ENCODE measurements around the gene TIMELESS. TPM values are rescaled to one million over a fixed set of nuclear protein-coding genes. Genes with fewer than 3 reads are reported as not detected.
"Not testable (repeated sequence)": the region's sequence is repeated elsewhere in the genome, so short reads cannot be mapped to it uniquely, and the experiment has no call there.

TIMELESS gene
- polyA plus RNA-seq, 4 donors = 30.4 to 45.3 (median 40.8) TPM

GRCh38 chr12:56468216-56469006, 19.2 kb upstream of the TIMELESS start, which contains the start of gene SPRYD4:
Gene SPRYD4, plus strand, starts transcription at chr12:56468578. Its CDS starts 14 bp downstream, at chr12:56468592.
- peak; percentile 78 to 87 (median 82) for DNase-seq (ENCODE audit: low read depth in 4 of 4, low spot score in 2 of 4)

DNA sequence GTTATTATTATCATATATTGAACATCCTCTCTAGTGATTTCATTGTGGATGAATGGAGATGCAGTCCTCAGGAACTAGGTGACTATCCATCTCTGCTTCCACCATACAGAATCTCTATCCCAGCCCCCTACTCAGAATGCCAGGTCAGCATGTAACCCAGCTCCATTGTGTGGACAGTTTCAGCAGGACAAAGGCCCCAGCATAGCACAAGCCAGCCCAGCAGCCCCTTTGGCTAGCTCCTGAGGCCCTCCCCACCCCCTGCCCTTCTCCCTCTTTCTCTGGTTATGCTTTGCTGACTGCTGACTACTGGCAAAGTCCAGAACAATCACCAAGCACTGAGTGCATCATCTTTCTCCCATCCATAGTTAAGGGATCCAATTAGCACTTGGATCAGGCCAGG, 13.3 kb upstream of the TIMELESS start:
- no peak for DNase-seq (ENCODE audit: low read depth in 4 of 4, low spot score in 2 of 4)

DNA sequence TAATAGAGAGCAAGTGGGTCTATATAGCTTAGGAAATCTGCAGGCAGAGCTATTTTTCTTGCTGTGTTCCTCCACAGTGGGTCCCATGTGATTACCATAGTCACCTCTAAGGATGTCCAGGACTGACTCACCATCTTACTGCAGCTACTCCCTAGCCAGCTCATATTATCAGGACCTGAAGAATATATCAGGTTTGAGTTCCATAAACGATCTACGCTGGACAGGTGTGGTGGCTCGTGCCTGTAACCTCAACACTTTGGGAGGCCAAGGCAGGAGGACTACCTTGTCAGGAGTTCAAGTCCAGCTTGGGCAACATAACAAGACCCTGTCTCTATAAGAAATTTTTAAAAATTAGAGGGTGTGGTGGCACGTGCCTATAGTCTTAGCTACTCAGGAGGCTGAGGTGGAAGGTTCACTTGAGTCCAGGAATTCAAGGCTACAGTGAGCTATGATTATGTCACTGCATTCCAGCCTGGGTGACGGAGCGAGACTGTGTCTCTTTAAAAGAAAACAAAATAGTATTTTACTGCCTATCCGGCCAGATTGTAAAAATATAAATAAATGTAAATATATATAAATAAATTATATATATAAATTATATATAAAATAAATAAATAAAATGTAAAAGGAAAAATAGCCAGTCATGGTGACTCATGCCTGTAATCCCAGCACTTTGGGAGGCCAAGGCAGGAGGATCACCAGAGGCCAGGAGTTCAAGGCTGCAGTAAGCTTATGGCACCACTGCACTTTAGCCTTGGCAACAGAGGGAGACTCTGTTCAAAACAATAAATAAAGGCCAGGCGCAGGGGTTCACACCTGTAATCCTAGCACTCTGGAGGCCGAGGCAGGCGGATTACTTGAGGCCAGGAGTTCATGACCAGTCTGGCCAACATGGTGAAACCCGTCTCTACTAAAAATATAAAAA, 12.3 kb upstream of the TIMELESS start:
- DNase-seq (ENCODE audit: low read depth in 4 of 4, low spot score in 2 of 4) = no peak

- DNase-seq (ENCODE audit: low read depth in 4 of 4, low spot score in 2 of 4) = no peak
Measured at GRCh38 chr12:56457817-56458216, 8.6 kb upstream of the TIMELESS start.

DNA sequence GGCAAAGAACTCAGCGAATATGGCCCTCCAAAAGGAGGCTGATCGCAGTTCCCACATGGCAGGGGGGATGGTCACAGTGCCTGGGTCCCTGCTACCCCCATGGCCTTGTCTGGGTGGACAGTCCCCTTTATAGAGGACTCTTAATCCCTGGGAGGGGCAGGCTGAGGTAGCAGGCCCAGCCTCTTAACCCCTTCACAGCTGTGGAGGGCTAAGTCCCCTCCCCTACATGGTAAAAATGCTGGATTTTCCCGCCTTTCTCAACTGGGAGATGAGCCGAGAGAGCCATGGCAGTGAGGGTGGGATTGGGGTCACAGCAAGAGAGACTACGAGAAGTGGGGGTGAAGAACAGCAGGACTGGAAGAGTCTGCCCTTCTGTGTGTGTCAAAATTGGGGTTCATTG, 5.3 kb upstream of the TIMELESS start, which contains the start of gene MIP:
Gene MIP (minus strand): TSS at position 101 of the 400 bp plus-strand sequence. CDS start 44 bp downstream, at position 57.
- no peak for DNase-seq (ENCODE audit: low read depth in 4 of 4, low spot score in 2 of 4)

DNA sequence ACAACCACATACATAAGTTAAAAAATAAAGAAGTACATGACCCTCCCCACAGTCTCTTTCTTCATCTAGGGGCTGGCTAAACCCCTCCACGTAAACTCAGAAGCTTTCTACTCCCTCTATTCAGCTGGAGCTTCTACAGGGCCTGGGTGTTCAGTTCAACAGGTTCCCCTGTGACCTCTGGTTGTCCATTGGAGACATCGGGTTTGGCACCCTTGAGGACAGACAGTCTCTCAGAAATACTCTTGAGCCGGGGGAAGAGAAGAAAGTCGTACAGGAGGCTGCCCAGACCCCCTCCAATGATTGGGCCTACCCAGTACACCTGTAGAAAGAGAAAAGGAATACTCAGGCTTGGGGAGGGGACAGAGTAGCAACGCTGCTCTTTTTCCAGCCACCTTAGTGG, 1.9 kb upstream of the TIMELESS start:
- no peak for DNase-seq (ENCODE audit: low read depth in 4 of 4, low spot score in 2 of 4)

GRCh38 chr12:56450241-56450640, 1.0 kb upstream of the TIMELESS start:
- no peak for DNase-seq (ENCODE audit: low read depth in 4 of 4, low spot score in 2 of 4)

- DNase-seq (ENCODE audit: low read depth in 4 of 4, low spot score in 2 of 4) = no peak
Measured at GRCh38 chr12:56449622-56449984, 377 bp upstream of the TIMELESS start.

DNA sequence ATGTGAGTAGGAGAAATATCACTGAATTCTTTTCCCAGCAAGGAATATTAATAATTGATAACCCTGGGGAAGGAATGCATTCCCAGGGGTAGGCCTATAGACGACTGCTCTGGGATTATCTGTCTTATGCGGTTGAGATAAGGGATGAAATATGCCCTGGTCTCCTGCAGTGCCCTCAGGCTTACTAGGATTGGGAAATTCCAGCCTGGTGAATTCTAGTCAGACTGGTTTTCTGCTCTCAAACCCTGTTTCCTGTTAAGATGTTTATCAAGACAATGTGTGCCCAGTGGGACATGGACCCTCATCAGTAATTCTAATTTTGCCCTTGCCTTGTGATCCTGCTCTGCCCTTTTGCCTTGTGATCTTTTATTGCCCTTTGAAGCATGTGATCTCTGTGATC, 6.0 kb downstream of the TIMELESS start:
- DNase-seq (ENCODE audit: low read depth in 4 of 4, low spot score in 2 of 4) = not testable (repeated sequence)

DNA sequence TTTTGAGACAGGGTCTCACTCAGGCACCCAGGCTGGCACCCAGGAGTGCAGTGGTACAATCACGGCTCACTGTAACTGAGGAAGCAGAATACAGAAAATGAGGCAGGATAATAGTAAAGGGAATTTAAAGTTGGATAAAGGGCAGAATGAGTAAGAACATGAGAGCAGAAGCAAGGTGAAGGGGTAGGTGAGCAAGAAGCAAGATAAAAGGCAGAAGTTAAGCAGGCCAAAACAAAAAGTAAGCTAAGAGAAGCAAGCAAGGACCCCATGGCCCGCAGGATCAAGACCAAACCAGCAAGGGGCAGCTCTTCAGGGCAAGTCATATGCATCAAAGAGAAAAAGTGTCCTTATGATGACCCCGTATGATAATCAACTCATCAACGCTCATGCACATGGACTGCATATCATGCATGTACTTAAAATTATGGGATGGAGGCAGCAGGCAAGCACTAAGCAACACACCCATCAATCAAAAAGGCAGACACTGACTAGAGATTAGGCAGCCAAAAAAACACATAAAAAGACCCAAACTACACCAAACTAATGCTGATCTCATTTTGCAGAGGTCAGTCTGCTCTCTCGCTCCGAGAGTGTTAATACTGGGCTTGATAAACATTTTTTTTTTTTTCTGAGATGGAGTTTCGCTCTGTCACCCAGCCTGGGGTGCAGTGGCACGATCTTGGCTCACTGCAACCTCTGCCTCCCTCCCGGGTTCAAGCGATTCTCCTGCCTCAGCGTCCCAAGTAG, 11.6 kb downstream of the TIMELESS start:
- DNase-seq (ENCODE audit: low read depth in 4 of 4, low spot score in 2 of 4) = no peak

DNA sequence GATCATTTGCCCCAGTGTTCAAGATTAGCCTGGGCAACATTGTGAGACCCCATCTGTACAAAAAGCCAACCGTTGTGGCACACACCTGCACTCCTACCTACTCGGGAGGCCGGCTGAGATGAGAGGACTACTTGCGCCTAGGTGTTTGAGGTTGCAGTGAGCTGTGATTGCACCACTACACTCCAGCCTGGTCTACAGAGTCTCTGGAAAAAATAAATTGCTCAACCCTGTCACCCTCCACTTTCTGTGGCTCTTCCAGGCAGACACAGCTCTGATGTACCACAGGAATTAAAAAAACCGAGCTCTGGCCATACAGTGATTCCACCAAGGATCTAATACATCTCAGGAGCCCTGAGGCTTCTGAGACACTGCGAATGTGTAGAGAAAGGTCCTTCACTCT, 14.4 kb downstream of the TIMELESS start:
- DNase-seq (ENCODE audit: low read depth in 4 of 4, low spot score in 2 of 4) = no peak

DNA sequence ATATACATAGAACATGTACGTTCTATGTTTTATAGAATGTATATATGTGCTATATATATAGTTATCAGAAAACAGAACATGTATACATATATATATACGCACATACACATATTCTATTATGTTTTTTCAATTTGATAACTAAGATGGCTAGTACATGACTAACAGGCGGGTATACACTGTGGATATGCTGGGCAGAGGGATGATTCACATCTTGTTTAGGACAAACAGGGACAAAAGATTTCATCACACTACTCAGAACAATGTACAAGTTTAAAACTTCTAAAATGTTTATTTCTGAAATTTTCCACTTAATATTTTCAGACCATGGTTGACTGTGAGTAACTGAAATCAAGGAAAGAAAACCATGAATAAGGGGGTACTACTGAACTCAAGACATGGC, 17.4 kb downstream of the TIMELESS start:
- DNase-seq (ENCODE audit: low read depth in 4 of 4, low spot score in 2 of 4) = no peak

GRCh38 chr12:56431288-56431687, 17.9 kb downstream of the TIMELESS start:
- no peak for DNase-seq (ENCODE audit: low read depth in 4 of 4, low spot score in 2 of 4)

- DNase-seq (ENCODE audit: low read depth in 4 of 4, low spot score in 2 of 4) = no peak
Measured at GRCh38 chr12:56425940-56426438, 23.2 kb downstream of the TIMELESS start.

DNA sequence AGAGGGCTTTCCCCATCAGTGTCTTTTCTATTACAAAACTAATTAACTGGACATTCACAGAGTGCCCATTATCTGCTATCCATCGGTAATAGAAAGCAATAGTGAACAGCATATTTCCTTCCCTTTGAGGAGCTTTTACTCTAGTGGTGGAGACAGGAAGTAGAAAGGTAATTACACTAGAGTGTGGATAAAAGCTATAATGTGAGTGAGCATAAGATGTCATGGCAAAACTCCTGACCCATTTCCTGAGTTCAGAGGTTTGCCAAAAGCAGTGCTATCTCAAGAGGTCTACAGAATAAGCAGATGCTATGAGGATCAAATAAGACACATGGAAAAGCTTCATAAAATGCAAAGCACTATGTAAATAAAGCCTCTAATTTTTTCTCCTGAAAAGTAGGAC, 24.0 kb downstream of the TIMELESS start:
- no peak for DNase-seq (ENCODE audit: low read depth in 4 of 4, low spot score in 2 of 4)

DNA sequence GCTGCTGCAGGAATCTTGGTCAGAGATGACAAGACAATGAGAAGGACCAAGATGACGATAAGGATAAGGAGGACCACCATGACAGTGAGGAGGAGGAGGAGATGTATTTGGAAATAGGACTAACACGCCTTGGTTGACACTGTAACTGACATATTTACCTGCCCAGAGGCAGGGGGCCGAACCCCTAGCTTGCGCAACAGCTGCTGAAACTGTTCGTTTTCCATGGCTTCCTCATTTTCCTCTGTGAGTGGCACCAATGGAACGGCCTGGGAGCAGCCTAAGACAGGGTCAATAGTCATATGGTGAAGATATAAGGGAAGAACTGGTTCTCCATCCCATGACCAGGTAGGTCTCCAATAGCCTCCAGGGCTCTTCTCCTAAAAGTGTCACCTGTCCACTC, 28.8 kb downstream of the TIMELESS start:
- DNase-seq (ENCODE audit: low read depth in 4 of 4, low spot score in 2 of 4) = no peak

- DNase-seq (ENCODE audit: low read depth in 4 of 4, low spot score in 2 of 4) = no peak
Measured at GRCh38 chr12:56417739-56418138, 31.5 kb downstream of the TIMELESS start.

GRCh38 chr12:56414401-56414800, 34.8 kb downstream of the TIMELESS start:
- no peak for DNase-seq (ENCODE audit: low read depth in 4 of 4, low spot score in 2 of 4)

- no peak for DNase-seq (ENCODE audit: low read depth in 4 of 4, low spot score in 2 of 4)
Measured at GRCh38 chr12:56413392-56413791, 35.8 kb downstream of the TIMELESS start.

DNA sequence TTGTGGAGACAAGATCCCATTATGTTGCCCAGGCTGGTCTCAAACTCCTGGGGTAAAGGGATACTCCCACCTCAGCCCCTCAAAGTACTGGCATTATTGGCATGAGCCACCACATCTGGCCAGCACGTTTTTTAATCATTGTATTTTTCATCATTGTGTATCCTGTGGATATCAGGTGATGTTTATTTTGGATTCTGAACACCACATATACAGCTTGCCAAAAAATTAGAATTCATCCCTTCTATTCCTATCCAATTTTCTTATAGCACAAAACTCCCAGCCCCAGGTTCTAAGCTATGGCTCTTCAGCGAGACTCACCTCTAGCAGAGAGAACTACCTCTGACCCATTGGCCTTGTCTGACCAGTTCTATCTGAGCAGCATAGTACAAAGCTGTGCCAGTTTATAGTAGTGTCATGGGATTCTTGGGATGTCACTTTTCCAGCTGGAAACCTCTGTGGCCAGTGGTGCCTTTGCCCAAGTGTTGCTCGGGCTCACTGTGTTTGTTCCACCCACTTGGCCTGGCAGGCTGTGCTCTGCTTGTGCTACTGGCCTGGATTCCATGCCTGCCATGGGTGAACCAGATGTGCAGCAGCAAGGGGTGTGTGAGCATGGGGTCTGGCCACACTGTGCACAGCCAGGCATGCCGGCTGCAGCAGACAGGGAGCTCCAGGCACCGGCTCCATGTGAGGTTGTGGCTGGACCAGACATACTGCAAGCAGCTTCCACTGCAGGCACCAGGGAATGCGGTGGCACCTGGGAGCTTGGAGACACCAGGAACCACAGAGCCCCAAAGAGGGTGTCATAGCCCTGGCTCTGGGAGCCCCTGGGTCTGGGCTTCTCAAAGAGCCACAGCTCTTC, 37.2 kb downstream of the TIMELESS start:
- no peak for DNase-seq (ENCODE audit: low read depth in 4 of 4, low spot score in 2 of 4)

Measured in left renal cortex interstitium (tissue), 4 donors.